Kidney (tissue), 14 donors: ENCODE results near the gene SYPL2. TPM values are rescaled to one million over a fixed set of nuclear protein-coding genes. Genes with fewer than 3 reads are reported as not detected.

ENCODE experiments used
- DNase-seq, 5 donors: peaks; one replicate each; pipeline ENCODE4 v3.0.0-alpha.2; 2013 to 2020
- FAIRE-seq: peaks from 2 replicates; lab custom pipeline; 2012; peaks lifted over from hg19 to GRCh38; lab: Jason Lieb, UNC
- H3K27ac ChIP-seq, 2 donors: one replicate each; pipeline ENCODE4 v1.7.0; 2013; ENCODE audit warnings: low read depth in 2 of 2, low read length in 2 of 2, inconsistent platforms in 1 of 2
- H3K27me3 ChIP-seq: one replicate; pipeline ENCODE4 v1.7.1; 2013; ENCODE audit warnings: low read length, inconsistent platforms; ENCODE audit not compliant: control insufficient read depth, insufficient read depth
- H3K36me3 ChIP-seq, 3 donors: one replicate each; pipeline versions ENCODE4 v1.7.0 to v1.7.1; 2013; ENCODE audit warnings: low read length in 3 of 3, control low read depth in 1 of 3, inconsistent platforms in 1 of 3; ENCODE audit not compliant: insufficient read depth in 3 of 3, control insufficient read depth in 2 of 3
- H3K4me1 ChIP-seq, 3 donors: one replicate each; pipeline versions ENCODE4 v1.7.0 to v1.7.1; 2013; ENCODE audit warnings: low read length in 3 of 3, inconsistent platforms in 1 of 3, low read depth in 1 of 3; ENCODE audit not compliant: control insufficient read depth in 2 of 3, insufficient read depth in 2 of 3
- H3K4me3 ChIP-seq, 3 donors: one replicate each; pipeline versions ENCODE4 v1.7.0 to v1.8.1; 2013; ENCODE audit warnings: low read length in 3 of 3, control low read depth in 1 of 3, inconsistent platforms in 1 of 3
- H3K9ac ChIP-seq, 3 donors: one replicate each; pipeline versions ENCODE4 v1.7.0 to v1.7.1; 2013; ENCODE audit warnings: low read length in 3 of 3, control low read depth in 1 of 3, inconsistent platforms in 1 of 3
- H3K9me3 ChIP-seq, 3 donors: one replicate each; pipeline versions ENCODE4 v1.7.0 to v1.7.1; 2013; ENCODE audit warnings: low read length in 3 of 3, control low read depth in 1 of 3, inconsistent platforms in 1 of 3; ENCODE audit not compliant: control insufficient read depth in 2 of 3, insufficient read depth in 1 of 3
- intact Hi-C: fragments of 100-400 bp; cut with DNase I; formaldehyde crosslinking; loops from one replicate; pipeline ENCODE4 v1.11.1; 2022
- polyA plus RNA-seq: library from polyadenylated mRNA; stranded (reverse); fragments of 350-450 nt; fragmentation: Illumina TruSeq; extraction: RNeasy Lipid Tissue Mini Kit (QIAGEN cat#74804); gene quantifications from one replicate; pipeline ENCODE4 v1.2.3, GENCODE V29; 2014; ENCODE audit warnings: low read depth, low replicate concordance; ENCODE audit not compliant: insufficient read depth
- total RNA-seq: library from RNA; stranded (reverse); fragmentation: NEBNext Ultra II Directional; extraction: Animal tissue kit (Norgen Biotek cat#: 25700); gene quantifications from one replicate; pipeline ENCODE4 v1.2.1, GENCODE V29; 2021
- TF ChIP-seq, protein P1 (sequence below): IDR thresholded peaks from 3 replicates; pipeline ENCODE4 v1.5.1; 2012; ENCODE audit warnings: mild to moderate bottlenecking, moderate library complexity, borderline replicate concordance; ENCODE audit not compliant: insufficient read depth; ENCODE audit errors: extremely low read depth
- donor health status: control.
- donor health status: control.
- donor health status: control.
- donor health status: control.
- donor health status: control.
- donor health status: DM: yes; HTN: yes; CAD: no.
- donor health status: Normal renal cell carcinoma (clear cell type).

The SYPL2 gene
- total and polyA plus RNA-seq, 2 donors from 2014 or later, result 6.7 to 9.8 TPM

DNA sequence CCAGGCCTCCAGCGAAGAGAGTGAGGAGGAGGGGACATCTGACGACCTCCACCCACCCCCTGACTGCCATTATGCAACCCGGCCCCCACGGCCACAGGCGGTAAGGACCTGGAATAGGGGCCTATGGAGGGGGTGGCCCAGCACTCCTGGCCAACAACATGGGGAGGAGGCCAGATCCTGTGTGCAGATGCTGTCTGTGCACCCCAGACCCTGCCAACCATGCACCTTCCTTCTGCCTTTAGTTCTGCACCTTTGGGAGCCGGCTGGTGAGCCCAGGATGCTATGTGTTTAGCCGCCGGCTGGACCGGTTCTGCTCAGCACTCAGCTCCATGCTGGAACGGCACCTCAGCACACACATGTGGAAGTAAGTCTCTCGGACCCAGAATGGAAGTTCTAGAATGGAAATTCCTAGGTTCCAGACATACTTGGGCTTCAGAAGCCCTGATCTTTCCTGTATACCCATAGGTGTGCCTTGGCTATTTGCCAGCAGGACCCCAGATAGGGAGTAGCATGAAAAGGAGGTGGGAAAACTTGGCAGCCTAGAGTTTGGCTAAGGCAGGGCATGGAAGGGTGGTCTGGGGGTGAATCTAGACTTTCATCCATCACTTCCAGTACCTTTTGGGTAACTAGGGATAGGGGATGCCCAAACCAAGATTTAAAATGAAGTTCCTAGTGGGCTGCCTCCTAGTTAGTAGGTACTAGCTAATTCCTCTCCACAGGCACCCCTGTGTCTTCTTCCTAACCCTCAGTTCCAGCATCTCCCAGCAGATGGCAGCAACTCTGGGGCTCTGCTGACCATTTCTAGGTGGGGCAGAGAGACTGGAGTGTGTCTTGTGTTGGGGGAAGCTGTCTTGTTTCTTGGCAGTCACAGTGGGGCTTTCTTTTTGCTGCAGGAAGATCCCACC is 23.9 kb downstream of the SYPL2 start:
- Histone ChIP-seq H3K27me3 (no peaks in the 10 kb centered on the region), H3K27ac (no peak overlapping the region), H3K9me3 (no peaks in the 10 kb centered on the region), H3K36me3 (peaks cover 0 to 4% (median 0%) of the 10 kb centered on the region in 3 donors), H3K4me3 (no peak overlapping the region), H3K9ac (no peak overlapping the region), H3K4me1 (peaks cover 0 to 12% (median 4%) of the 10 kb centered on the region in 3 donors)
- TF ChIP-seq, protein P1, sequence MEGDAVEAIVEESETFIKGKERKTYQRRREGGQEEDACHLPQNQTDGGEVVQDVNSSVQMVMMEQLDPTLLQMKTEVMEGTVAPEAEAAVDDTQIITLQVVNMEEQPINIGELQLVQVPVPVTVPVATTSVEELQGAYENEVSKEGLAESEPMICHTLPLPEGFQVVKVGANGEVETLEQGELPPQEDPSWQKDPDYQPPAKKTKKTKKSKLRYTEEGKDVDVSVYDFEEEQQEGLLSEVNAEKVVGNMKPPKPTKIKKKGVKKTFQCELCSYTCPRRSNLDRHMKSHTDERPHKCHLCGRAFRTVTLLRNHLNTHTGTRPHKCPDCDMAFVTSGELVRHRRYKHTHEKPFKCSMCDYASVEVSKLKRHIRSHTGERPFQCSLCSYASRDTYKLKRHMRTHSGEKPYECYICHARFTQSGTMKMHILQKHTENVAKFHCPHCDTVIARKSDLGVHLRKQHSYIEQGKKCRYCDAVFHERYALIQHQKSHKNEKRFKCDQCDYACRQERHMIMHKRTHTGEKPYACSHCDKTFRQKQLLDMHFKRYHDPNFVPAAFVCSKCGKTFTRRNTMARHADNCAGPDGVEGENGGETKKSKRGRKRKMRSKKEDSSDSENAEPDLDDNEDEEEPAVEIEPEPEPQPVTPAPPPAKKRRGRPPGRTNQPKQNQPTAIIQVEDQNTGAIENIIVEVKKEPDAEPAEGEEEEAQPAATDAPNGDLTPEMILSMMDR, result peak; percentile 80
- DNase-seq, result peak in 4 of 5 donors; percentile 60 to 81 (median 72)
- intact Hi-C loops, result loop anchor here (5.0 kb wide), 1 partner anchor 42 kb away; no protein-coding TSS in a partner anchor
- no peak for FAIRE-seq

DNA sequence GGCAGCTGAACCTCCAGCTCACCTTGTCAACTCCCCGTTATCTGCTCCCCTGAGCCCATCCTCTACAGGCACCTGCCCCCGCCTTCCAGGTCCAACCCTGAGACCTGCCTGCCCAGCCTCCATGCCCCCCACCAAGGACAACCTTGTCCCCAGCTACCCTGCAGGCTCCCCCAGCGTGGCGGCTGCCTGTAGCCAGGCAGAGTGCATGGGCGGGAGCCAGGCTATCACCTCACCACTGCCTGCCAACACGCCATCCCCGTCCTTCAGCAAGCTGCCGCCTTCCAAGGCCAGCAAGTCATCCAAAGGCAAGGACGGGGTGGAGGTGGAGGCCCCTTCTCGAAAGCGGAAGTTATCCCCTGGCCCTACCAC is 24.6 kb downstream of the SYPL2 start:
- FAIRE-seq (no peak), DNase-seq (no peak)
- peaks cover 0 to 6% (median 0%) of the 10 kb centered on the region in 3 donors for H3K36me3 ChIP-seq
- peaks cover 0 to 11% (median 4%) of the 10 kb centered on the region in 3 donors for H3K4me1 ChIP-seq
- intact Hi-C loops, result loop anchor here (5.0 kb wide), 1 partner anchor 41 kb away; no protein-coding TSS in a partner anchor
- no peaks in the 10 kb centered on the region for H3K27me3 ChIP-seq
- no peak overlapping the region for H3K27ac ChIP-seq
- no peaks in the 10 kb centered on the region for H3K9me3 ChIP-seq
- TF ChIP-seq, protein P1, result no peak
- H3K4me3 ChIP-seq, result no peak overlapping the region
- H3K9ac ChIP-seq, result no peak overlapping the region

DNA sequence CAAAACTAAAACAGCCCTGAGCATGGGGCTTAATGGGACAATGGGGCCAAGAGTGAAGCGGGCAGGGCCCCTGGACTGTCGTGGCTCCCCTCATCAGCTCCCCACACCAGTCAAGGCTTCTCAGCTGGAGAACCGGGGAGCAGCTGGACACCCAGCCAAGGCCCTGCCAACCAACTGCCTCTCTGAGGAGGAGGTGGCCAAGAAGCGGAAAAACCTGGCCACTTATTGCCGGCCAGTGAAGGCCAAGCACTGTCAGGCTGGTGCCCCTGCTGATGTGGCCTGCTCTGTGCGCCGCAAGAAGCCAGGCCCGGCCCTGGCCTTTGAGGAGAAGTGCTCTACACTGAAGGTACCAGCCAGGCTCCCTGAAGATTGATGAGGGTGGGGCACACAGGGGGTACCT is 25.0 kb downstream of the SYPL2 start:
- Histone ChIP-seq H3K36me3 (peaks cover 0 to 8% (median 2%) of the 10 kb centered on the region in 3 donors), H3K27ac (no peak overlapping the region), H3K4me3 (no peak overlapping the region), H3K9ac (no peak overlapping the region), H3K27me3 (no peaks in the 10 kb centered on the region), H3K9me3 (no peaks in the 10 kb centered on the region), H3K4me1 (peaks cover 0 to 11% (median 4%) of the 10 kb centered on the region in 3 donors)
- FAIRE-seq (no peak), DNase-seq (no peak)
- TF ChIP-seq, protein P1, result no peak
- intact Hi-C loops, result loop anchor here (5.0 kb wide), 1 partner anchor 41 kb away; no protein-coding TSS in a partner anchor
